HepG2 (cell line): ENCODE results near the gene HYAL2. TPM values are rescaled to one million over a fixed set of nuclear protein-coding genes. Genes with fewer than 3 reads are reported as not detected.

Source experiments
- ATAC-seq: fragments of 200-7000 bp; cut with Tn5 transposase; 3 replicates; pipeline ENCODE4 v1.9.1; 2020; ENCODE audit warnings: mild to moderate bottlenecking, moderate library complexity
- BruUV-seq: library from RNA; stranded (reverse); fragments of 400-500 nt; replicated peaks from 2 replicates; lab custom pipeline; 2021; lab: Mats Ljungman, UMichigan
- CTCF ChIA-PET: fragments of 300-600 bp; formaldehyde crosslinking; extraction: SDS; loops from one replicate; lab custom pipeline; 2021; ENCODE audit warnings: low total read pairs, inconsistent platforms, low intra/inter-chr PET ratio; lab: Yijun Ruan, JAX
- POLR2A ChIA-PET: fragments of 350-600 bp; sonication (Branson Sonifier 250); formaldehyde crosslinking; loops from one replicate; lab custom pipeline; 2020; ENCODE audit warnings: antibody characterized with exemption, inconsistent platforms; lab: Yijun Ruan, JAX
- DNase-seq: peaks from one replicate; pipeline ENCODE4 v3.0.0-alpha.2; 2015; ENCODE audit warnings: low spot score
- FAIRE-seq: peaks from 3 replicates; lab custom pipeline; 2011; peaks lifted over from hg19 to GRCh38; lab: Jason Lieb, UNC
- H2AFZ ChIP-seq: one replicate; pipeline ENCODE4 v1.6.1; 2011; ENCODE audit warnings: low read length, inconsistent platforms
- H3K27ac ChIP-seq: fragments of 300-600 bp; 3 replicates; pipeline ENCODE4 v1.8.0; 2011; ENCODE audit warnings: mixed run types, mild to moderate bottlenecking, mixed read lengths, low read length, inconsistent platforms; ENCODE audit not compliant: insufficient read depth; ENCODE audit errors: extremely low read length
- H3K27me3 ChIP-seq, 2 experiments: fragments of 200-600 bp in 1 of 2; 2 replicates in 1 of 2; 3 replicates in 1 of 2; pipeline versions ENCODE4 v1.6.0 to v1.8.0; 2011; ENCODE audit warnings: low read length in 2 of 2, mild to moderate bottlenecking in 2 of 2, moderate library complexity in 2 of 2, inconsistent platforms in 1 of 2; ENCODE audit not compliant: insufficient read depth in 2 of 2, control insufficient read depth in 1 of 2
- H3K36me3 ChIP-seq, 2 experiments: fragments of 200-600 bp in 1 of 2; replicated peaks in 1 of 2; 2 replicates in 1 of 2; 3 replicates in 1 of 2; pipeline versions ENCODE4 v1.5.1 to v1.8.0; 2011; ENCODE audit warnings: low read length in 2 of 2, inconsistent platforms in 1 of 2; ENCODE audit not compliant: insufficient read depth in 2 of 2, control insufficient read depth in 1 of 2
- H3K4me1 ChIP-seq: 2 replicates; pipeline ENCODE4 v1.5.1; 2012; ENCODE audit warnings: low read length, inconsistent platforms; ENCODE audit not compliant: insufficient read depth
- H3K4me2 ChIP-seq: 2 replicates; pipeline ENCODE4 v1.6.0; 2011; ENCODE audit warnings: low read depth, low read length, inconsistent platforms
- H3K4me3 ChIP-seq, 3 experiments: fragments of 200-600 bp in 1 of 3; sonication (generic), shearing (Covaris generic) in 1 of 3; replicated peaks in 1 of 3; 2 replicates each; pipeline ENCODE4 v1.5.1; 2011 to 2016; ENCODE audit warnings: low read length in 3 of 3, inconsistent platforms in 2 of 3, low read depth in 2 of 3, mild to moderate bottlenecking in 2 of 3, control low read depth in 1 of 3, mixed read lengths in 1 of 3; ENCODE audit not compliant: insufficient read depth in 1 of 3
- H3K79me2 ChIP-seq: one replicate; pipeline ENCODE4 v1.6.1; 2011; ENCODE audit warnings: low read length, inconsistent platforms; ENCODE audit not compliant: insufficient read depth
- H3K9ac ChIP-seq: 2 replicates; pipeline ENCODE4 v1.6.0; 2011; ENCODE audit warnings: mild to moderate bottlenecking, low read depth, low read length, inconsistent platforms; ENCODE audit not compliant: insufficient read depth
- H3K9me3 ChIP-seq: 2 replicates; pipeline ENCODE4 v1.5.1; 2012; ENCODE audit warnings: mild to moderate bottlenecking, low read length
- H4K20me1 ChIP-seq: 2 replicates; pipeline ENCODE4 v1.6.0; 2011; ENCODE audit warnings: inconsistent platforms, mild to moderate bottlenecking, low read length, moderate library complexity; ENCODE audit not compliant: insufficient read depth
- ETV6 ChIP-seq: sonication (generic); formaldehyde crosslinking; conservative IDR thresholded peaks from 2 replicates; pipeline ENCODE4 v1.4.0; 2020; ENCODE audit warnings: missing genetic modification reagents
- ZNF775 ChIP-seq: sonication (generic); formaldehyde crosslinking; IDR thresholded peaks from 2 replicates; pipeline ENCODE4 v1.4.0; 2020; ENCODE audit warnings: missing genetic modification reagents, mild to moderate bottlenecking, moderate library complexity, borderline replicate concordance
- WGBS: methylation state at CpG from one replicate; pipeline ENCODE4 v1.1.6; 2017; ENCODE audit warnings: low lambda C conversion rate; 5-methylcytosine and 5-hydroxymethylcytosine counted together
- in situ Hi-C: cut with HindIII; loops from 2 replicates; pipeline ENCODE4 v1.10.0; 2017; ENCODE audit warnings: low pct_unique_long_range_greater_than_20kb; ENCODE audit not compliant: extremely low pct_ligation_motif_present
- intact Hi-C: fragments of 100-400 bp; cut with micrococcal nuclease; formaldehyde crosslinking; loops from one replicate; pipeline ENCODE4 v1.10.0; 2022; ENCODE audit not compliant: unreplicated experiment
- polyA plus RNA-seq, 8 experiments: library from polyadenylated mRNA; depleted of rRNA in 3 of 8; stranded (reverse) in 7 of 8; unstranded in 1 of 8; fragments of >200 nt; fragmentation: Illumina TruSeq in 4 of 8; extraction: Trizol in 4 of 8; gene quantifications; 2 replicates each; pipeline versions ENCODE4 v1.2.1 to v1.2.3, GENCODE V29; 2011 to 2016; ENCODE audit warnings: low read depth in 4 of 8, missing spikeins in 1 of 8, mixed read lengths in 1 of 8; ENCODE audit not compliant: insufficient read depth in 1 of 8
- total RNA-seq, 5 experiments: library from RNA; depleted of rRNA; stranded (reverse); fragments of >200 nt; fragmentation: Illumina TruSeq; extraction: Trizol; gene quantifications; 2 replicates each; pipeline ENCODE4 v1.2.3, GENCODE V29; 2016; ENCODE audit warnings: low read depth in 1 of 5
- TF ChIP-seq, protein P1 (sequence below): sonication (generic); formaldehyde crosslinking; IDR thresholded peaks from 2 replicates; pipeline ENCODE4 v1.5.0; 2020; ENCODE audit warnings: mild to moderate bottlenecking, missing genetic modification reagents

HYAL2 gene
- total and polyA plus RNA-seq, 2 of the 13 experiments (the other 11 are each of a cell fraction or from before 2014, with no cell fraction given): 76.2 to 102 TPM

GRCh38 chr3:50319181-50319893 is 3.2 kb downstream of the HYAL2 start (continued):
- TF ChIP-seq, protein P1, sequence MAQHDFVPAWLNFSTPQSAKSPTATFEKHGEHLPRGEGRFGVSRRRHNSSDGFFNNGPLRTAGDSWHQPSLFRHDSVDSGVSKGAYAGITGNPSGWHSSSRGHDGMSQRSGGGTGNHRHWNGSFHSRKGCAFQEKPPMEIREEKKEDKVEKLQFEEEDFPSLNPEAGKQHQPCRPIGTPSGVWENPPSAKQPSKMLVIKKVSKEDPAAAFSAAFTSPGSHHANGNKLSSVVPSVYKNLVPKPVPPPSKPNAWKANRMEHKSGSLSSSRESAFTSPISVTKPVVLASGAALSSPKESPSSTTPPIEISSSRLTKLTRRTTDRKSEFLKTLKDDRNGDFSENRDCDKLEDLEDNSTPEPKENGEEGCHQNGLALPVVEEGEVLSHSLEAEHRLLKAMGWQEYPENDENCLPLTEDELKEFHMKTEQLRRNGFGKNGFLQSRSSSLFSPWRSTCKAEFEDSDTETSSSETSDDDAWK (CRISPR knock-in tag): no peak
- TF ChIP-seq, all 625 proteins: peak for 8

DNA sequence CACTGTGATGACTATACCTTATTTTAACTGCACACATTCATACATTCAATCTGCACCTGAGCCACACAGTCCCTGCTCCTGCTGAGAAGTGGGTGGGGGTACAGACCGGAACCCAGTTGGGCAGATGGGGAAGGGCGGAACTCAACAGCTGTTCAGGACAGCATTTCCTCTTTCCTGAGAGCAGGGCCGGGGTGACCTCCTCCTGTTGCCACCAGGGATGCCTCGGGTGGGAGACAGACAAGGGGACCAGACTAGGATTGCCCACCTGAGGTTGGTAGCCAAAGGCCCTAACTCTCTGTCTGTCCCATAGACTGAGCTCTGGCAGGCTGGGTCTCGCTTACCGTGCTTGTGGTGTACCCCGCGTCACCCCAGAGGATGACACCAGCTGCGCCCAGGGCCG is 3.9 kb downstream of the HYAL2 start:
- Histone ChIP-seq H3K27ac (peak overlapping the region; percentile 2), H3K79me2 (peaks cover 25% of the 10 kb centered on the region), H3K4me3 (peak overlapping the region in 1 of 3 experiments; percentile 19; a peak in 1 of 6 replicates), H3K9me3 (no peaks in the 10 kb centered on the region), H3K4me1 (peaks cover 63% of the 10 kb centered on the region), H3K9ac (peak overlapping the region; percentile 10; the same call in 1 of the 2 replicates), H3K4me2 (peak overlapping the region; percentile 94), H4K20me1 (no peaks in the 10 kb centered on the region), H2AFZ (no peak overlapping the region), H3K36me3 (peaks cover 16 to 32% of the 10 kb centered on the region in 2 experiments), H3K27me3 (no peaks in the 10 kb centered on the region; a peak in 1 of 5 replicates)
- POLR2A ChIA-PET: interaction anchor here (1.1 to 13.0 kb wide), 4 partner anchors 18 to 32 kb away, joined by 3 to 222 read pairs (median 6); partner anchors contain the start of genes CYB561D2, HYAL1, HYAL3 and IFRD2
- no peak for TF ChIP-seq ETV6
- TF ChIP-seq ZNF775 (CRISPR knock-in tag): no peak
- no peak for ATAC-seq
- CTCF ChIA-PET: no interaction called here
- WGBS: 99% methylated on average over 10 of the region's 10 CpGs
- intact Hi-C loops (no loop called here), in situ Hi-C loops (no loop called here)
- no peak for DNase-seq
- FAIRE-seq: no peak
- BruUV-seq: no TSS peak
